Vagina (tissue), 2 donors: ENCODE measurements around the gene KDM4C. TPM values are rescaled to one million over a fixed set of nuclear protein-coding genes. Genes with fewer than 3 reads are reported as not detected.

Source experiments
- DNase-seq, 2 donors: peaks; one replicate each; pipeline ENCODE4 v3.0.0-alpha.2; 2017; ENCODE audit errors: extremely low spot score in 2 of 2
- H3K27ac ChIP-seq: fragments of 200-600 bp; sonication (generic); one replicate; pipeline ENCODE4 v1.5.1; 2019
- H3K27me3 ChIP-seq: fragments of 200-600 bp; sonication (generic); one replicate; pipeline ENCODE4 v1.5.1; 2019
- H3K36me3 ChIP-seq, 2 donors: fragments of 200-600 bp; sonication (generic); one replicate each; pipeline ENCODE4 v1.5.1; 2017 to 2019
- H3K4me1 ChIP-seq: fragments of 200-600 bp; sonication (generic); one replicate; pipeline ENCODE4 v1.5.1; 2019
- H3K4me3 ChIP-seq, 2 donors: fragments of 200-600 bp; sonication (generic); 1 replicate in 1 of 2; 2 replicates in 1 of 2; pipeline ENCODE4 v1.5.1; 2016 to 2019
- H3K9me3 ChIP-seq: fragments of 200-600 bp; sonication (generic); one replicate; pipeline ENCODE4 v1.5.1; 2019
- CTCF ChIP-seq, 3 experiments: fragments of 450-650 bp in 2 of 3; fragments of 200-600 bp in 1 of 3; sonication (generic) in 1 of 3; IDR thresholded peaks; one replicate each; pipeline ENCODE4 v1.5.1; 2017 to 2019; ENCODE audit warnings: antibody characterized with exemption in 3 of 3, mild to moderate bottlenecking in 2 of 3, moderate library complexity in 2 of 3
- POLR2A ChIP-seq, 2 donors: fragments of 450-650 bp; IDR thresholded peaks; one replicate each; pipeline ENCODE4 v1.6.1; 2017; ENCODE audit warnings: antibody characterized with exemption in 2 of 2, mild to moderate bottlenecking in 2 of 2, moderate library complexity in 2 of 2
- POLR2AphosphoS5 ChIP-seq, 2 donors: sonication (generic); formaldehyde crosslinking; IDR thresholded peaks; one replicate each; pipeline ENCODE4 v1.9.0; 2017; ENCODE audit warnings: antibody characterized with exemption in 2 of 2, mild to moderate bottlenecking in 2 of 2, low read depth in 1 of 2; ENCODE audit not compliant: insufficient read depth in 1 of 2
- intact Hi-C: fragments of 100-400 bp; cut with DNase I; formaldehyde crosslinking; loops from one replicate; pipeline ENCODE4 v1.15.1; 2023
- small RNA-seq: library from RNA; depleted of rRNA; stranded (forward); fragments of <200 nt; gene quantifications from one replicate; pipeline ENCODE3, GENCODE V24; 2016
- total RNA-seq: library from RNA; depleted of rRNA; stranded (reverse); fragments of >200 nt; gene quantifications from one replicate; pipeline ENCODE4 v1.2.3, GENCODE V29; 2016

Gene KDM4C
- total RNA-seq, 1 donor from 2014 or later, result 35.6 TPM

DNA sequence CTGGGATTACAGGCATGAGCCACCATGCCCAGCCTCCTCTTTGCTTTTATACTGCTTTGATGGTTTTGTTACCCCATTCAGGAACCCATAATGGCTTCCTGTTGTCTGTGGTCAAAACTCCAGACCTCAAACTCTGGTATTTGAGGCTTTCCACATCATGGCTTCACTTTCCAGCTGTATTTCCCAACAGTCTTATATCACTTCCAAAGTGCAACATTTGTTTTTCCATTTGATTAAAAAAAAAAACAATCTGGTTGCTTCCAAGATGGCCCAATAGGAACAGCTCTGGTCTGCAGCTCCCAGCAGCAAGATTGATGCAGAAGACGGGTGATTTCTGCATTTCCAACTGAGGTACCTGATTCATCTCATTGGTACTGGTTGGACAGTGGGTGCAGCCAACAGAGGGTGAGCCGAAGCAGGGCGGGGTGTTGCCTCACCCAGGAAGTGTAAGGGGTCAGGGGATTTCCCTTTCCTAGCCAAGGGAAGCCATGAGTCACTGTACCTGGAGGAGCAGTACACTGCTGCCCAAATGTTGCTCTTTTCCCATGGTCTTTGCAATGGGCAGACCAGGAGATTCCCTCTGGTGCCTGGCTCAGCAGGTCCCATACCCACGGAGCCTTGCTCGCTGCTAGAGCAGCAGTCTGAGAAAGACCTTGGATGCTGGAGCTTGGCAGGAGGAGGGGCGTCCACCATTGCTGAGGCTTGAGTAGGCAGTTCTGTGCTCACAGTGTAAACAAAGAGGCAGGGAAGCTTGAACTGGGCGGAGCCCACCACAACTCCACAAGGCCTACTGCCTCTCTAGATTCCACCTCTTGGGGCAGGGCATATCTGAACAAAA is 458.4 kb downstream of the KDM4C start:
- no peak overlapping the region for H3K4me3 ChIP-seq
- TF ChIP-seq POLR2A (IDR thresholded peaks at IDR 0.05), result no peak
- no peak for TF ChIP-seq POLR2AphosphoS5 (IDR thresholded peaks at IDR 0.05; ENCODE audit: insufficient read depth in 1 of 2, low read depth in 1 of 2)
- no peak for TF ChIP-seq CTCF (IDR thresholded peaks at IDR 0.05)
- H3K27ac ChIP-seq, result no peak overlapping the region
- no peaks in the 10 kb centered on the region for H3K36me3 ChIP-seq
- intact Hi-C loops, result no loop called here
- no peaks in the 10 kb centered on the region for H3K27me3 ChIP-seq
- peak in 1 of 2 donors; percentile 29 for DNase-seq
- no peaks in the 10 kb centered on the region for H3K9me3 ChIP-seq
- no peaks in the 10 kb centered on the region for H3K4me1 ChIP-seq

- no peak overlapping the region for H3K27ac ChIP-seq
- H3K36me3 ChIP-seq, result no peaks in the 10 kb centered on the region
- TF ChIP-seq POLR2AphosphoS5 (IDR thresholded peaks at IDR 0.05; ENCODE audit: insufficient read depth in 1 of 2, low read depth in 1 of 2) (no peak), POLR2A (IDR thresholded peaks at IDR 0.05) (no peak), CTCF (IDR thresholded peaks at IDR 0.05) (no peak)
- intact Hi-C loops, result no loop called here
- no peaks in the 10 kb centered on the region for H3K4me1 ChIP-seq
- H3K9me3 ChIP-seq, result no peaks in the 10 kb centered on the region
- no peaks in the 10 kb centered on the region for H3K27me3 ChIP-seq
- peak in 1 of 2 donors; percentile 11 for DNase-seq
- no peak overlapping the region for H3K4me3 ChIP-seq
Observed at GRCh38 chr9:7223981-7224380, 466.2 kb downstream of the KDM4C start.

Small RNA genes lying within 50 kb of the gene (small RNA-seq; reads per million reads assigned to genes)
- gene SNRPEP2, result not detected

Other genes starting within 250 kb of the KDM4C start
- gene GLDC, start 112.2 kb upstream of the KDM4C start, total RNA-seq, result 0.49 TPM